SK-N-SH treated with all-trans-retinoic acid at 6 μM for 48 hours (cell line): ENCODE data around the gene SLC35D3.

Experiments
- ARNTL ChIP-seq: fragments of 450-650 bp; formaldehyde crosslinking; IDR thresholded peaks from 2 replicates; pipeline ENCODE4 v1.5.0; 2020; ENCODE audit warnings: low read depth, mild to moderate bottlenecking, moderate library complexity, borderline replicate concordance
- CREB5 ChIP-seq: fragments of 250-450 bp; sonication (Bioruptor Pico); IDR thresholded peaks from 2 replicates; pipeline ENCODE4 v1.5.1; 2020; ENCODE audit warnings: low read depth, mild to moderate bottlenecking, moderate library complexity
- CSDC2 ChIP-seq: fragments of 250-450 bp; sonication (Bioruptor Pico); IDR thresholded peaks from 2 replicates; pipeline ENCODE4 v1.5.0; 2020; ENCODE audit warnings: mild to moderate bottlenecking, moderate library complexity
- PATZ1 ChIP-seq: fragments of 250-450 bp; sonication (Bioruptor Pico); IDR thresholded peaks from 2 replicates; pipeline ENCODE4 v1.8.0; 2020; ENCODE audit warnings: mild to moderate bottlenecking, moderate library complexity, borderline replicate concordance
- RARB ChIP-seq: fragments of 250-450 bp; sonication (Bioruptor Pico); IDR thresholded peaks from 2 replicates; pipeline ENCODE4 v1.8.0; 2021; ENCODE audit warnings: mild to moderate bottlenecking, moderate library complexity
- TCF4 ChIP-seq: fragments of 250-450 bp; sonication (Bioruptor Pico); IDR thresholded peaks from 2 replicates; pipeline ENCODE4 v1.8.0; 2021; ENCODE audit warnings: mild to moderate bottlenecking, moderate library complexity, borderline replicate concordance
- ZFP3 ChIP-seq: fragments of 250-450 bp; sonication (Bioruptor Pico); IDR thresholded peaks from 2 replicates; pipeline ENCODE4 v1.5.0; 2020; ENCODE audit warnings: mild to moderate bottlenecking, moderate library complexity
- ZNF565 ChIP-seq: fragments of 450-650 bp; formaldehyde crosslinking; conservative IDR thresholded peaks from 2 replicates; pipeline ENCODE4 v1.5.0; 2020; ENCODE audit warnings: low read depth, mild to moderate bottlenecking, moderate library complexity
- ZNF70 ChIP-seq: fragments of 450-650 bp; formaldehyde crosslinking; IDR thresholded peaks from 2 replicates; pipeline ENCODE4 v1.5.0; 2020; ENCODE audit warnings: mild to moderate bottlenecking, moderate library complexity

GRCh38 chr6:136895901-136896300 is 26.2 kb upstream of the SLC35D3 start:
- TF ChIP-seq PATZ1 (CRISPR knock-in tag): no peak
- no peak for TF ChIP-seq ZNF565 (CRISPR knock-in tag)
- TF ChIP-seq RARB (CRISPR knock-in tag): no peak
- no peak for TF ChIP-seq CREB5 (CRISPR knock-in tag)
- TF ChIP-seq CSDC2 (CRISPR knock-in tag): no peak
- no peak for TF ChIP-seq ARNTL (CRISPR knock-in tag)
- no peak for TF ChIP-seq ZNF70 (CRISPR knock-in tag)
- no peak for TF ChIP-seq TCF4 (CRISPR knock-in tag)
- no peak for TF ChIP-seq ZFP3 (CRISPR knock-in tag)
